G401.6 (cell line): ENCODE results near the gene TNIK.
"Not testable (repeated sequence)": the region's sequence is repeated elsewhere in the genome, so short reads cannot be mapped to it uniquely, and the experiment has no call there.

Source experiments
- FAIRE-seq: peaks from 2 replicates; lab custom pipeline; 2012; peaks lifted over from hg19 to GRCh38; lab: Jason Lieb, UNC

Gene TNIK

GRCh38 chr3:171445620-171446204, 14.5 kb downstream of the TNIK start:
- no peak for FAIRE-seq

DNA sequence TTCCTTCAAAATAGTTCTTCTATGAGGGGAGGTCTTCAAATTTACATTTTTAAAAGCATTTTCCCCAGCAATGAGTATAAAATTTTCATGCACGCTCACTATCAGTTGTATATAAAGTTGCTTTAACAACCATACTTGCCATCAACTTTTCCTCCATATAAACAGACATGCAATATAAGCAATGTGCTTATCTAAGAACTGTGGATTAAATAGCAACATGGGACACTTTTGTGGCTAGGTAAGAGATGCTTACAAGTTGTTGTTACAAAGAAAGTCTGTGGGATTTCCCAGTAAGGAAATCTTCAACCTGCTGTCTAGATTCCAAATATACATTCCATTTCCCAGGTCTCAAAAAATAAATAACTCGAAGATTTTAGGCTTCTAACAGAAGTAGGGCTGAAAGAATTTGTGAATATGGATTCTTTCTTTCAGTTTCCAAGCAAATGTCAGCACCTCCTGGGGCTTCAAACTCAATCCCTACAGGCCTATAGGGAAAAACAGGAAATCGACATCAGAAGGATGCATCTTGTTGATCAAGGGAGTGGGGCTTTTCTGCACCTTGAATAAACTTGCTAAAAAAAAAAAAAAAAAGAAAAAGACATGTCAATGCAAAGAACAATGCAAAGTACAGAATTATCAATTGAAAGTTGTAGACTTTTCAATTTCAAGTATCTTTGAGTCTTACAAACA, 16.1 kb downstream of the TNIK start:
- FAIRE-seq = no peak

GRCh38 chr3:171443211-171443957, 16.8 kb downstream of the TNIK start:
- no peak for FAIRE-seq

DNA sequence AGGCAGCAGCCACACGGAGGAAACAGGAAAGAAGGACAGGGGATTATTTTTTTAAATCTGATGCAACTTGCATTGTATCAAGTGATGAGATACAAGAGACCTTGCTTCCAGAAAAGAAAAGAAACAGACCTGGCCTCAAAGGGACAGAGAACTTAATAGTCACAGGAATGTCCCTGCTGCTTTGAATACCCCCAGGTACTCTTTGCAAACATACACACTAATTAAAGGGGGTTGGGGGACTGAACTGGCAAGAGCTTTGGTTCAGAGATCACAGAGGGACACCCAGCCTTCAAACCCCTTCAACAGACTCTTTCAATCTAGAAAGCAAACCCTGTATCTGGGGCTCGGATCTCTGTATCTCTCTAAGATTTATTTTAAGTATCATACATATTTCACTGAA, 18.0 kb downstream of the TNIK start:
- FAIRE-seq = no peak

DNA sequence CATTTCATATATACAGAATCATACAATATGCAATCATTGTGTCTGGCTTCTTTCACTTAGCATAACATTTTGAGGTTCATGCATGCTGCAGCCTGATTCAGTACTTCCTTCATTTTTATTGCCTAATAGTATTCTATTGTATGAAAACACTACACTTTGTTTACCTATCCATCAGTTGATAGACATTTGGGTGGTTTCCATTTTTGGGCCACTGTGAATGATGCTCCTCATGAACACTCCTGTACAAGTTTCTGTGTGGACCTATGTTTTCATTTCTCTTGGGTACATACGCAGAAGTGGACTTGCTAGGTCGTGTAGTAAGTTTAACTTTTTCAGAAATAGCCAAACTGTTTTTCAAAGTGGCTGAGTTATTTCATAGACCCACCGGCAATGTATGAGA, 18.8 kb downstream of the TNIK start:
- FAIRE-seq = no peak

- no peak for FAIRE-seq
Observed at GRCh38 chr3:171439996-171440395, 20.2 kb downstream of the TNIK start.

DNA sequence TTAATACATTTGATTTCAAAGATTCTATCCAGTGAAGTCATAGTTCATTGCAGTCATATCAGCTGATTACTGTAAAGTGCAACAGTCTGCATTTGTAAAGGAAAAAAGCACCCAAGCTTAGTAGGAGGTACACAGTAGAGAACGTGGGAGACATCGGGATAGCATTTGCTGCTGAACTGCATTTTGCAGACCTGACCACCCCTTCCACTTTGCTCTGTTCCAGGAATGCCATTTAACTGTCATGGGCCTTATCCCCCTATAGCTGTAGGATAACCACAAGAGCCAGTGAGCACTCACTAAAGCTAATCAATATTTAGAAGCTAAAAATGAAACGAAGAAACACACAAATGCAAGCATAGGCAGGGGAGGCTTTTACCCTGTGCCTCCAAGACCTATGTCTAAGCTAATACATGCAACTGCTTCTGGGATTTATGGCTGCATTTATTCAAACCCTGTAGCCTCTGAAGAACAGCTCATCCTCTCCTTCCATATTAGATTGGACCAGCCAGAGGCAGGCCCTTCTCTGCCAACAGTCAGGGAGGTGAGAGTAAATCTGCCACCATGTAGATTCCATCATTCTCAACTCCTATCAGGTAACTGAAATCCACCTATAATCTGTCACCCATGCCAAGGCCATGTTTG, 23.0 kb downstream of the TNIK start:
- no peak for FAIRE-seq

GRCh38 chr3:171436380-171436779, 23.8 kb downstream of the TNIK start:
- no peak for FAIRE-seq

- no peak for FAIRE-seq
Observed at GRCh38 chr3:171435757-171436156, 24.4 kb downstream of the TNIK start.

DNA sequence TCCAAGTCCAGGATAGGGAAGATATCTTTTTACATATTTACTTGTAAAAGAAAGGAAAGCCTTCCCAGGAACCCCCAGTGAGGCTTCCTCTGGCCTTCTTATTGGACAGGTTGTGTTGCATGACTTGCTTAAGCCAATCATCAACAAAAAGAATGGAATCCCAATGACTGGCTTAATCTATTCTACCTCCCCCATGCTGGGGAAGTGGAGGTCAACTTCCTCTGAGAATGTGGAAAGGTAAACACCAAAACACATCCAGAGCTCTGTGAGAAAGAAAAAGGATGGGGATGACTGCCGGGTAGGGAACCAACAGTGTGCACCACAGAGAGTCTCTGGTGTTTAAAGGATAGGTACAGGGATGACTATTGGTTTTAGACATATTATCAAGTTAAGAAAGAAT, 25.1 kb downstream of the TNIK start:
- no peak for FAIRE-seq

- FAIRE-seq = no peak
Observed at GRCh38 chr3:171432548-171432947, 27.7 kb downstream of the TNIK start.

- no peak for FAIRE-seq
Observed at GRCh38 chr3:171431550-171431949, 28.7 kb downstream of the TNIK start.

DNA sequence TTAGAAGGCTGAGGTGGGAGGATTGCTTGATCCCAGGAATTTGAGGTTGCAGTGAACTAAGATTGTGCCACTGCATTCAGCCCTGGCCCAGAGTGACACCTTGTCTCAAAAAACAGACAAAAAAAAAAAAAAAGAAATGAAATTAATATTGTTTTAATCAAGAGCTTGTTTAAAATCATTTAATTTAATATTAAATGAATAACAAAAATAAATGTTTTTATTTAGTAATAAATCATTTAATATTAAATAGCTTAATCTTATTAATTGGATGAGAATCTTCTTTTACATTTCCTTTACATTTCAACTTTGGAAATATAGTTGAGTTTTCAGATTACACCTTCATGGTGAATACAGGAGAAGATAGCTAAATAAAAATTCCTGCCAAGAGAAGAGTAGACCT, 29.7 kb downstream of the TNIK start:
- FAIRE-seq = peak; percentile 60

GRCh38 chr3:171429635-171430034, 30.6 kb downstream of the TNIK start:
- no peak for FAIRE-seq

GRCh38 chr3:171428892-171429291, 31.3 kb downstream of the TNIK start:
- FAIRE-seq = no peak

GRCh38 chr3:171428321-171428787, 31.9 kb downstream of the TNIK start:
- FAIRE-seq = no peak

GRCh38 chr3:171427771-171428320, 32.4 kb downstream of the TNIK start:
- no peak for FAIRE-seq

GRCh38 chr3:171424063-171424462, 36.1 kb downstream of the TNIK start:
- FAIRE-seq = not testable (repeated sequence)

- FAIRE-seq = not testable (repeated sequence)
Observed at GRCh38 chr3:171422855-171423254, 37.4 kb downstream of the TNIK start.

- no peak for FAIRE-seq
Observed at GRCh38 chr3:171420667-171421066, 39.5 kb downstream of the TNIK start.

DNA sequence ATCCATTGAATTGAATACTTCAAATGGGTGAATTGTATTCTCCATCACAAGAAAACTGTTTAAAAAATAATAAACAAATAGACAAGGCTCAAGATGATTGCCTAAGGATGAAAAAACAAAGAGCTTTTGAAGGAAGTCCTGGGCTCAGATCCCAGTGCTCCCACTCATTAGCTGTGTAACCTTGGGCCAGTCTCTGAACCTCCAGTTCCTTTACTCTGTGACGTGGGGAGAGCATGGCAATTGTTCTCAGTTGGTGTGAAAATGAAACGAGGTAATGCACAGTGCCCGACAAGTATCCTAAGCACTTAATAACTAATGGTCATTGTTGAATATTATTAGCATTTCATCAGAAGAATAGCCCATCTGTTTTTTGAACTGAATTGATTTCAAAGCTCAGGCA, 40.7 kb downstream of the TNIK start:
- no peak for FAIRE-seq

DNA sequence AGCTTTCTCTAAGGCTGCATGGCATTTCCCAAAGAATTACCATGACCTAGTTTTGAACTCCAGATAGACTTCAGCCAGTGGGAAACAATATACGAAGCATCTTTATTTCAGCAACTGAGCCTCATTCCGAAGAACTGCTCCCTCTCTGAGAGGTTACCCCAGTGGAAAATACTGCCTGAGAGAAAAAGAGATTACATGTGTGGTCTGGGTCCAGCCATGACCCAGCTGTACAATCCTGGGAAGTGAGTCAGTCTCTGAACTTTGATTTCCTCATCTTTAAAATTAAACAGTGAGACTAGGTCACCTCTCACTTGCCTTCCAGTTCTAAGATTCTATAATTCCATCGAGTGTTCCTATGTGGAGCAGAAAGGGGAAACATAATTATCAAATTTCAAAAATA, 42.4 kb downstream of the TNIK start:
- no peak for FAIRE-seq

GRCh38 chr3:171417137-171417536, 43.1 kb downstream of the TNIK start:
- FAIRE-seq = no peak
